PFSK-1 (cell line): ENCODE measurements around the gene HCN4.

Source experiments
- FOXP2 ChIP-seq: optimal IDR thresholded peaks from 2 replicates; pipeline ENCODE3; 2011; ENCODE audit warnings: borderline replicate concordance, control low read depth, inconsistent platforms; ENCODE audit not compliant: insufficient read depth; ENCODE audit errors: extremely low read length, extremely low read depth
- POLR2AphosphoS5 ChIP-seq: IDR thresholded peaks from 2 replicates; pipeline ENCODE4 v1.6.1; 2012; ENCODE audit warnings: low read depth, mild to moderate bottlenecking, control low read depth, low read length, moderate library complexity
- REST ChIP-seq, 2 experiments: IDR thresholded peaks; 2 replicates each; pipeline versions ENCODE4 v1.6.1 to v1.8.0; 2011 to 2012; ENCODE audit warnings: low read depth in 2 of 2, low read length in 2 of 2, control low read depth in 1 of 2, inconsistent platforms in 1 of 2, mild to moderate bottlenecking in 1 of 2, moderate library complexity in 1 of 2; ENCODE audit not compliant: insufficient read depth in 1 of 2
- SIN3A ChIP-seq: IDR thresholded peaks from 2 replicates; pipeline ENCODE4 v1.6.1; 2012; ENCODE audit warnings: mild to moderate bottlenecking, low read length, moderate library complexity, borderline replicate concordance; ENCODE audit not compliant: insufficient read depth
- TAF1 ChIP-seq: IDR thresholded peaks from 2 replicates; pipeline ENCODE4 v1.6.1; 2012; ENCODE audit warnings: low read length, control low read depth, borderline replicate concordance; ENCODE audit not compliant: insufficient read depth

- TF ChIP-seq FOXP2 (no peak), REST (IDR thresholded peaks at IDR 0.05; ENCODE audit: insufficient read depth in 1 of 2, low read depth in 2 of 2, low read length in 2 of 2) (no peak), POLR2AphosphoS5 (no peak), TAF1 (no peak), SIN3A (no peak)
These were observed 30.7 kb downstream of the HCN4 start for GRCh38 chr15:73338058-73338457.
